ENCODE data around the gene ASTE1. TPM values are rescaled to one million over a fixed set of nuclear protein-coding genes. Genes with fewer than 3 reads are reported as not detected.
"Not testable (repeated sequence)": the region's sequence is repeated elsewhere in the genome, so short reads cannot be mapped to it uniquely, and the experiment has no call there.

Gene ASTE1
- total RNA-seq, 2 experiments from 2014 or later, result 11.7 to 14.2 TPM

DNA sequence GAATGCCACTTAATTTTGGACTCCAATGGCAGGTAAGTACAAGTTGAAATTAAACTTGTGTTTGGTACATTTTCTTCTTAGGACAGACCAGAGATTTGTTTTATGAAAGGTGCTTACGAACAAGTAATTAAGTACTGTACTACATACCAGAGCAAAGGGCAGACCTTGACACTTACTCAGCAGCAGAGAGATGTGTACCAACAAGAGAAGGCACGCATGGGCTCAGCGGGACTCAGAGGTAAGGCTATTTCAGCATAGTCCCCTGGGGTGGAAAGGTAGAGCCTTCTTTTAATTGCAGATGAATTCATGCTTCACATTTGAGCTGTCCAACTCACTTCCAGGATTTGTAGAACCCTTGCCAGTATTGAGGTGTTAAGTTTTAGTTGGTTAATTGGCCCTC is 51.4 kb downstream of the ASTE1 start:
- CTCF ChIA-PET (ENCODE audit: unreplicated experiment), result no interaction called here
- no peaks in the 10 kb centered on the region for H3K79me2 ChIP-seq (ENCODE audit: insufficient read depth, low read depth, low read length)
- no TSS peak for BruUV-seq (replicated peaks)

DNA sequence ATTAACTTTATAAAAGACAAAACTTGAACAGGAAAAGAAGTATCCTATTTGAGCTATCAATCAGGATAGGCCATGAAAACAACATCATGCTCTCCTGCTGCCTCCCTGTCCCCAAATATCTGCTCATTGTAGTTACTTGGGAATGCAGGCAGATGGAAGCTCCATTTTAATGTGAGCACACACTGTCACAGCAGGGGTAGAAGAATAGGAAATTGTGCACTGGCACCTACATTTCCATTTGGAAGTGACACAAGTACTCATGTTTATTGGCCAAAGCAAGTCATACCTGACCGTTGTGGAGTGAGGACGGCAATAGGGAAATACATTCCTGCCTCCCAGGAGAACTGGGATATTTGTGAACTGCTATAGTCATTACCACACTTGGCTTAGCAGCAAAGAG is 52.4 kb downstream of the ASTE1 start:
- H2AFZ ChIP-seq (ENCODE audit: low read length), result no peak overlapping the region
- TF ChIP-seq CTCF (conservative IDR thresholded peaks at IDR 0.05; ENCODE audit: low read length), result no peak
- TF ChIP-seq EZH2phosphoT487 (IDR thresholded peaks at IDR 0.05; ENCODE audit: borderline replicate concordance, low read depth, low read length), result no peak
- H3K4me2 ChIP-seq (ENCODE audit: low read length), result no peak overlapping the region
- H3K27ac ChIP-seq (ENCODE audit: low read depth, low read length, poor library complexity, severe bottlenecking), result no peak overlapping the region
- no peaks in the 10 kb centered on the region for H3K79me2 ChIP-seq (ENCODE audit: insufficient read depth, low read depth, low read length)
- H3K9me2 ChIP-seq (ENCODE audit: insufficient read depth, low read length), result no peaks in the 10 kb centered on the region
- peaks cover 64% of the 10 kb centered on the region for H3K36me3 ChIP-seq (ENCODE audit: insufficient read depth, low read length)
- no peaks in the 10 kb centered on the region for H3K4me1 ChIP-seq (ENCODE audit: insufficient read depth, low read length, poor library complexity, severe bottlenecking)
- intact Hi-C loops (cut with micrococcal nuclease; ENCODE audit: unreplicated experiment), result no loop called here
- DNase-seq (ENCODE audit: low spot score), result no peak
- H3K9me3 ChIP-seq (ENCODE audit: low read length), result no peaks in the 10 kb centered on the region
- POLR2A ChIA-PET, result interaction anchor here (0.6 to 1.9 kb wide), 4 partner anchors 9 to 189 kb away, joined by 3 to 6 read pairs (median 5); partner anchors contain the start of genes ASTE1 and NEK11
- CTCF ChIA-PET (ENCODE audit: unreplicated experiment), result interaction anchor here (0.5 kb wide), 1 partner anchor 81 kb away, joined by 3 read pairs; no protein-coding TSS in a partner anchor
- no TSS peak for BruUV-seq (replicated peaks)
- no peak overlapping the region for H3K4me3 ChIP-seq (ENCODE audit: low read depth, low read length, poor library complexity, severe bottlenecking)
- no peaks in the 10 kb centered on the region for H4K20me1 ChIP-seq (ENCODE audit: insufficient read depth, low read length)

More for the DNA sequence above, 51.4 kb downstream of the ASTE1 start:
- intact Hi-C loops (cut with micrococcal nuclease; ENCODE audit: unreplicated experiment), result no loop called here
- no peaks in the 10 kb centered on the region for H3K9me3 ChIP-seq (ENCODE audit: low read length)
- no peaks in the 10 kb centered on the region for H3K4me1 ChIP-seq (ENCODE audit: insufficient read depth, low read length, poor library complexity, severe bottlenecking)
- H3K36me3 ChIP-seq (ENCODE audit: insufficient read depth, low read length), result peaks cover 61% of the 10 kb centered on the region
- no peak overlapping the region for H3K4me2 ChIP-seq (ENCODE audit: low read length)
- H3K27ac ChIP-seq (ENCODE audit: low read depth, low read length, poor library complexity, severe bottlenecking), result no peak overlapping the region
- DNase-seq (ENCODE audit: low spot score), result no peak
- H4K20me1 ChIP-seq (ENCODE audit: insufficient read depth, low read length), result no peaks in the 10 kb centered on the region
- TF ChIP-seq EZH2phosphoT487 (IDR thresholded peaks at IDR 0.05; ENCODE audit: borderline replicate concordance, low read depth, low read length), result no peak
- no peak for TF ChIP-seq CTCF (conservative IDR thresholded peaks at IDR 0.05; ENCODE audit: low read length)
- POLR2A ChIA-PET, result interaction anchor here (0.7 kb wide), 1 partner anchor 118 kb away, joined by 3 read pairs; no protein-coding TSS in a partner anchor
- H3K4me3 ChIP-seq (ENCODE audit: low read depth, low read length, poor library complexity, severe bottlenecking), result no peak overlapping the region
- no peaks in the 10 kb centered on the region for H3K9me2 ChIP-seq (ENCODE audit: insufficient read depth, low read length)
- H2AFZ ChIP-seq (ENCODE audit: low read length), result no peak overlapping the region

GRCh38 chr3:130973406-130973805 is 53.2 kb downstream of the ASTE1 start:
- BruUV-seq (replicated peaks), result no TSS peak
- no peak overlapping the region for H3K27ac ChIP-seq (ENCODE audit: low read depth, low read length, poor library complexity, severe bottlenecking)
- no peak for DNase-seq (ENCODE audit: low spot score)
- H2AFZ ChIP-seq (ENCODE audit: low read length), result no peak overlapping the region
- no peaks in the 10 kb centered on the region for H3K79me2 ChIP-seq (ENCODE audit: insufficient read depth, low read depth, low read length)
- intact Hi-C loops (cut with micrococcal nuclease; ENCODE audit: unreplicated experiment), result no loop called here
- CTCF ChIA-PET (ENCODE audit: unreplicated experiment), result no interaction called here
- H3K36me3 ChIP-seq (ENCODE audit: insufficient read depth, low read length), result peaks cover 64% of the 10 kb centered on the region
- TF ChIP-seq EZH2phosphoT487 (IDR thresholded peaks at IDR 0.05; ENCODE audit: borderline replicate concordance, low read depth, low read length) (no peak), CTCF (conservative IDR thresholded peaks at IDR 0.05; ENCODE audit: low read length) (no peak)
- POLR2A ChIA-PET, result interaction anchor here (1.8 to 1.9 kb wide), 2 partner anchors 10 to 53 kb away, joined by 5 to 6 read pairs; partner anchors contain the start of genes ASTE1 and NEK11
- no peaks in the 10 kb centered on the region for H3K9me3 ChIP-seq (ENCODE audit: low read length)
- H3K4me1 ChIP-seq (ENCODE audit: insufficient read depth, low read length, poor library complexity, severe bottlenecking), result no peaks in the 10 kb centered on the region
- H4K20me1 ChIP-seq (ENCODE audit: insufficient read depth, low read length), result no peaks in the 10 kb centered on the region
- no peak overlapping the region for H3K4me2 ChIP-seq (ENCODE audit: low read length)
- H3K9me2 ChIP-seq (ENCODE audit: insufficient read depth, low read length), result no peaks in the 10 kb centered on the region
- no peak overlapping the region for H3K4me3 ChIP-seq (ENCODE audit: low read depth, low read length, poor library complexity, severe bottlenecking)

DNA sequence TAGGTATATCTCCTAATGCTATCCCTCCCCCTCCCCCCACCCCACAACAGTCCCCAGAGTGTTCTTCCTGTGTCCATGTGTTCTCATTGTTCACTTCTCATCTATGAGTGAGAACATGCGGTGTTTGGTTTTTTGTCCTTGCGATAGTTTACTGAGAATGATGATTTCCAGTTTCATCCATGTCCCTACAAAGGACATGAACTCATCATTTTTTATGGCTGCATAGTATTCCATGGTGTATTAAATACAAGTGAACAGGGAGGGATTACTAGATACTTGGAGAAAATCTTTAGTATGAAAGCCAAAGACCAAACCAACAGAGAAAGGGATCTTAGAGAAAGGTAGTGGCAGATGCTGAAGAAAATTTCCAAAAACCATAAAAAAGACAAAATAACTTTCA is 54.0 kb downstream of the ASTE1 start:
- H3K4me1 ChIP-seq (ENCODE audit: insufficient read depth, low read length, poor library complexity, severe bottlenecking); H4K20me1 ChIP-seq (ENCODE audit: insufficient read depth, low read length); H3K9me3 ChIP-seq (ENCODE audit: low read length); H3K79me2 ChIP-seq (ENCODE audit: insufficient read depth, low read depth, low read length); H3K4me2 ChIP-seq (ENCODE audit: low read length); DNase-seq (ENCODE audit: low spot score); BruUV-seq (replicated peaks); H3K9me2 ChIP-seq (ENCODE audit: insufficient read depth, low read length); H2AFZ ChIP-seq (ENCODE audit: low read length); CTCF ChIA-PET (ENCODE audit: unreplicated experiment); H3K27ac ChIP-seq (ENCODE audit: low read depth, low read length, poor library complexity, severe bottlenecking); H3K4me3 ChIP-seq (ENCODE audit: low read depth, low read length, poor library complexity, severe bottlenecking); POLR2A ChIA-PET; intact Hi-C loops (cut with micrococcal nuclease; ENCODE audit: unreplicated experiment): not testable (repeated sequence)
- peaks cover 66% of the 10 kb centered on the region for H3K36me3 ChIP-seq (ENCODE audit: insufficient read depth, low read length)
